Mucosa of descending colon (tissue), 3 donors: Measurements from ENCODE around the gene THG1L. TPM values are rescaled to one million over a fixed set of nuclear protein-coding genes. Genes with fewer than 3 reads are reported as not detected.
"Not testable (repeated sequence)": the region's sequence is repeated elsewhere in the genome, so short reads cannot be mapped to it uniquely, and the experiment has no call there.

ENCODE experiments used
- ATAC-seq: fragments of 200-7000 bp; cut with Tn5 transposase; one replicate; pipeline ENCODE4 v1.9.1; 2020; ENCODE audit warnings: mild to moderate bottlenecking, moderate library complexity
- DNase-seq, 3 donors: peaks; one replicate each; pipeline ENCODE4 v3.0.0-alpha.2; 2020
- H3K36me3 ChIP-seq: fragments of 200-600 bp; one replicate; pipeline ENCODE4 v1.8.0; 2021; ENCODE audit warnings: low read depth, mild to moderate bottlenecking
- H3K4me1 ChIP-seq: fragments of 200-600 bp; one replicate; pipeline ENCODE4 v1.8.0; 2021; ENCODE audit warnings: low read depth, mild to moderate bottlenecking
- H3K4me3 ChIP-seq: fragments of 200-600 bp; one replicate; pipeline ENCODE4 v1.8.0; 2021; ENCODE audit warnings: mild to moderate bottlenecking
- H3K9me3 ChIP-seq: fragments of 200-600 bp; one replicate; pipeline ENCODE4 v1.8.0; 2021; ENCODE audit warnings: mild to moderate bottlenecking
- intact Hi-C, 2 donors: fragments of 100-400 bp; cut with DNase I in 1 of 2; cut with micrococcal nuclease in 1 of 2; formaldehyde crosslinking; loops; one replicate each; pipeline versions ENCODE4 v1.11.0 to v1.11.1; 2022; cut with DNase I, micrococcal nuclease
- total RNA-seq, 3 donors: library from RNA; stranded (reverse); fragmentation: NEBNext Ultra II Directional in 2 of 3; extraction: Animal tissue kit (Norgen Biotek cat#: 25700) in 2 of 3; gene quantifications; one replicate each; pipeline versions ENCODE4 v1.2.1 to v1.2.4, GENCODE V29; 2021 to 2023
- TF ChIP-seq, protein P1 (sequence below): fragments of 200-600 bp; IDR thresholded peaks from one replicate; pipeline ENCODE4 v1.8.0; 2022; ENCODE audit warnings: antibody characterized with exemption, mild to moderate bottlenecking
- donor health status: DM: no; HTN: no; CAD: no; lungs with moderate emphysema.
- donor health status: DM: no; HTN: no; CAD: no.
- donor health status: DM: no; HTN: yes; CAD: no.

Gene THG1L
- total RNA-seq, 3 donors from 2014 or later, result 14.0 to 22.0 (median 14.5) TPM

DNA sequence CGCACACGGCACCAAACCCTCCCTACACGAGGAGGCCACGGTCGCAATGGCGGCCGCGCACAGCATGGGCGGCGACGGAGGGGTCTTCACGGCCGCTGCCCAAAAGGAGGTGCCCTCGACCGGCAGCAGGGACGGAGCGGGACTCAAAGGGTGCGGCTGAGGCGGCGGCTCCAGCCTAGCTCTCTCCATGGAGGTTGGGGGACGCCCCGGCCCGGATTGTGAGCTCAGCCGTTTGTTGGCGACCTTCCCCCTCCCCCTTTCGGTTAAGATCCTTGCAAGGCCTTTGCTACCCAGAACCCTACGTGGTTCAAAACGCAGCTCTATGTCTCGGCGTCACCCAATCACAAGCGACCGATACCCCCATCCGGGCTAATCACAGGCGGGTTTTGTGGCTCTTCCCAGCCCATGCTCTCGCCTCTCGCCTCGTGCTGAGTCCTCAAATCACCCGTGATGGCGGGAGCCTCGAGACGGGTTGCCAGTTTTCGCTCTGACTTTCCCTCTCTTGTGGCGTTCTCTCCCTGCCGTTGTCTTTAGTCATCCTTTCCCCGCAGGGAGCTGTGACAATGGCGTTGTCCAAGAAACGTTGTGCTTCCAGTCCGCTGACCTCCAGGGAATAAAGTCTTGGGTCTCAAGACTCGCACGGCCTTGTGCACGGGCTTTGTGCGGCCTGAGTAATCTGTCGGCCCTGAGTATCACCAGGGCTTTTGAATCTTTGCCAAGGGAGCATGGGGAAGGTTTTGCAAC, 40.4 kb upstream of the THG1L start:
- DNase-seq (no peak), ATAC-seq (no peak)
- no peaks in the 10 kb centered on the region for H3K4me1 ChIP-seq
- H3K9me3 ChIP-seq, result no peaks in the 10 kb centered on the region
- TF ChIP-seq, protein P1, sequence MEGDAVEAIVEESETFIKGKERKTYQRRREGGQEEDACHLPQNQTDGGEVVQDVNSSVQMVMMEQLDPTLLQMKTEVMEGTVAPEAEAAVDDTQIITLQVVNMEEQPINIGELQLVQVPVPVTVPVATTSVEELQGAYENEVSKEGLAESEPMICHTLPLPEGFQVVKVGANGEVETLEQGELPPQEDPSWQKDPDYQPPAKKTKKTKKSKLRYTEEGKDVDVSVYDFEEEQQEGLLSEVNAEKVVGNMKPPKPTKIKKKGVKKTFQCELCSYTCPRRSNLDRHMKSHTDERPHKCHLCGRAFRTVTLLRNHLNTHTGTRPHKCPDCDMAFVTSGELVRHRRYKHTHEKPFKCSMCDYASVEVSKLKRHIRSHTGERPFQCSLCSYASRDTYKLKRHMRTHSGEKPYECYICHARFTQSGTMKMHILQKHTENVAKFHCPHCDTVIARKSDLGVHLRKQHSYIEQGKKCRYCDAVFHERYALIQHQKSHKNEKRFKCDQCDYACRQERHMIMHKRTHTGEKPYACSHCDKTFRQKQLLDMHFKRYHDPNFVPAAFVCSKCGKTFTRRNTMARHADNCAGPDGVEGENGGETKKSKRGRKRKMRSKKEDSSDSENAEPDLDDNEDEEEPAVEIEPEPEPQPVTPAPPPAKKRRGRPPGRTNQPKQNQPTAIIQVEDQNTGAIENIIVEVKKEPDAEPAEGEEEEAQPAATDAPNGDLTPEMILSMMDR, result no peak
- no peak overlapping the region for H3K4me3 ChIP-seq
- intact Hi-C loops, result no loop called here
- H3K36me3 ChIP-seq, result no peaks in the 10 kb centered on the region

DNA sequence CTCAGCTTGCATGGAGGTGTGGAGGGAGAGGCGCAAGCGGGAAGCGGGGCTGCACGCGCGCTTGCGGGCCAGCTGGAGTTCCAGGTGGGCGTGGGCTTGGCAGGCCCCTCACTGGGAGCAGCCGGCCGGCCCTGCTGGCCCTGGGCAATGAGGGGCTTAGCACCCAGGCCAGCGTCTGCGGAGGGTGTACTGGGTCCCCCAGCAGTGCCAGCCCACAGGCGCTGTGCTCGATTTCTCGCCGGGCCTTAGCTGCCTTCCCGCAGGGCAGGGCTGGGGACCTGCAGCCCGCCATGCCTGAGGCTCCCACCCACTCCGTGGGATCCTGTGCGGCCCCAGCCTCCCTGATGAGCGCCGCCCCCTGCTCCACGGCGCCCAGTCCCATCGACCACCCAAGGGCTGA, 37.4 kb upstream of the THG1L start:
- intact Hi-C loops, H3K36me3 ChIP-seq, DNase-seq, H3K4me3 ChIP-seq, ATAC-seq, H3K4me1 ChIP-seq: not testable (repeated sequence)
- peaks cover 13% of the 10 kb centered on the region for H3K9me3 ChIP-seq

DNA sequence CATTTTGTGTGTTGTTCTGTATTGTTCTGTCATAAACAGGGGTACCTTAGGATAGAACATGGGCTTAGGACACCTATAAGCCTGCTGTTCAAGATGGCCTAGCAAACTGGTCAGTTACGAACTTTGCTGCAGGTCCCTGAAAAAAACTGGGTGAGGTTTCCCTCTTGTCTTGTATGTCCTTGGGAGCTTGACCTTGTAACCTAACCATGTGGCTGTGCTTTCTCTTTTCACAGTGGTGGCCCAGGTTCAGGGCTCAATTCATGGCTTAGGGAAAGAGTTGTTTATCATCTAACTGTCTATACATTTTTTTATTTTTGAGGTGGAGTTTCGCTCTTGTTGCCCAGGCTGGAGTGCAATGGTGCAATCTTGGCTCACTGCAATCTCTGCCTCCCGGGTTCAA, 35.1 kb upstream of the THG1L start:
- H3K36me3 ChIP-seq, DNase-seq, H3K4me1 ChIP-seq, H3K4me3 ChIP-seq, ATAC-seq, intact Hi-C loops: not testable (repeated sequence)
- H3K9me3 ChIP-seq, result peaks cover 20% of the 10 kb centered on the region

DNA sequence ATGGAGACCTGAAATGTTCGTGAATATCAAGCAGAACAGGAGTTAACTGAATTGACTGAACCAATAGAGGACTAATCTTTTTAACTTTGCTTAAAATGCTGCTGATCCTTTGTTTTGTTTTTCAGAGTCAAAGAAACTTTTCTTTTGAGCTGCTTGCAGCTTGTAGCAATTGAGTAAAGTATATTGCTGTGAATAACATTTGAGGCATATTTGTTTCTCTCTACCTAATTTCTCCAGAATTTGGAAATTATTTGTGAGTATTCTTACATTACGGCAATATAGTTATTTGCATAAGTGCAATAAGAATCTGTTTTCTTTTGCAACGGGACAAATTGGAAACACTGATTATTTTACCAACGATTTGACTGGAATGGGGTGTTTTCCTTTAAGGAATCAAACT, 32.5 kb upstream of the THG1L start:
- H3K36me3 ChIP-seq, DNase-seq, ATAC-seq, intact Hi-C loops, H3K4me3 ChIP-seq, H3K4me1 ChIP-seq: not testable (repeated sequence)
- peaks cover 20% of the 10 kb centered on the region for H3K9me3 ChIP-seq

DNA sequence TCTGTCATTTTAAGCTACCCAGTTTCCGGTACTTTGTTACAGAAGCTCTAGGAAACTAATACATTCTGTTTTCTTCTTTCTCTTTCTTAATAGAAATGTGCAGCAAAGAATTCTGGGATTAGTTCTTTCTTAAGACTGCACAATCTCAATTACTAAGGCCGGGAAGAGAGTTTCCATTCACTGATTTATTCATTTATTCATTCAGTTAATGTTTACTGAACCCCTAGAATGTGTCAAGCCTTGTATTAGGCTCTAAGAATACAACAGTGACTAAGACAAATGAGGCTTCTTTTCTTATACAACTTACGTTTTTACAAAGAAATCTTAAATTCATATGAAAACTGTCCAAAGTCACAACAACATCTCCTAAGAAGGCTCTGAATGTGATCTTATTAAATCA, 27.5 kb upstream of the THG1L start:
- Histone ChIP-seq H3K4me3 (no peak overlapping the region), H3K36me3 (no peaks in the 10 kb centered on the region), H3K4me1 (no peaks in the 10 kb centered on the region), H3K9me3 (peaks cover 8% of the 10 kb centered on the region)
- TF ChIP-seq, protein P1, result no peak
- ATAC-seq (no peak), DNase-seq (no peak)
- intact Hi-C loops, result no loop called here

DNA sequence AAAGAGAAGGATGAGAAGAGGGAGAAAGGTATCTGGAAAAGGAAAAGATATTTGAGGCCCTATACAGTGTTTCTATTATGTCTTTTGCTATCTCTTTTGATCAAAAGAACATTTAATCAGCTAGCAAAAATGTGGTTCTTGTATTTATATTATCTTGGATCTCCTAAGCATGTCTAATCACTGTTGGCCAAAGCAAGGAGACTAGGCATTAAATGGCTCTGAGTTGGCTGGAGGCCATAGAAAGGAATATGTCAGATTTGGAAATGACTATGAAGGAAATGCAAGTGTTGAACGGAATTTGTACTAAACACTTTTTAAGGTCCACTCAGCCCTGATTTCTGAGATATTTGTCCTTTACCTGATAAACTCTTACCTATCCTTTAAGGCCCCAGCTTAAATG, 22.4 kb upstream of the THG1L start:
- ATAC-seq (no peak), DNase-seq (no peak)
- H3K9me3 ChIP-seq, result no peaks in the 10 kb centered on the region
- intact Hi-C loops, result no loop called here
- no peaks in the 10 kb centered on the region for H3K4me1 ChIP-seq
- H3K4me3 ChIP-seq, result no peak overlapping the region
- no peaks in the 10 kb centered on the region for H3K36me3 ChIP-seq
- TF ChIP-seq, protein P1, result no peak

DNA sequence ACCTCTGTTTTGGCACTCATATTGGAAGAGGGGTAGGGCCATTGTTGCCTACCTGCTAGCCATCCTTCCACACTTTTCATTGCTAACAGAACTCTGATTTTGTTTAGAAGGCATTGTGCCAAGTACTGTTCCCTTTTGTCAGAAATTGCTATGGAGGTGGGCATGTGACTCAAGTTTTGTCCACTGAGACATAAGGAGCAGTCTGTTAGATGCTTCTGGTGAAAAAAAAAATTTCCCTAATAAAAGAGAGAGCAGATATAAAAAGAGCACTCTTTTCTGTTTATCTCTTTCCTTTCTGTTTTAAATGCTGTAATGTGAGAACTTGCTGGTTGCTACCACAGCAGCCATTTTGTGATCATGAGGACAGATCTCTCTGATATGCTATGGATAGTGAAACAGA, 21.9 kb upstream of the THG1L start:
- ATAC-seq, result no peak
- Histone ChIP-seq H3K4me3 (no peak overlapping the region), H3K4me1 (no peaks in the 10 kb centered on the region), H3K9me3 (no peaks in the 10 kb centered on the region), H3K36me3 (no peaks in the 10 kb centered on the region)
- intact Hi-C loops, result no loop called here
- DNase-seq, result no peak
- TF ChIP-seq, protein P1, result no peak
